ENCODE measurements around the gene USP2.

USP2 gene

DNA sequence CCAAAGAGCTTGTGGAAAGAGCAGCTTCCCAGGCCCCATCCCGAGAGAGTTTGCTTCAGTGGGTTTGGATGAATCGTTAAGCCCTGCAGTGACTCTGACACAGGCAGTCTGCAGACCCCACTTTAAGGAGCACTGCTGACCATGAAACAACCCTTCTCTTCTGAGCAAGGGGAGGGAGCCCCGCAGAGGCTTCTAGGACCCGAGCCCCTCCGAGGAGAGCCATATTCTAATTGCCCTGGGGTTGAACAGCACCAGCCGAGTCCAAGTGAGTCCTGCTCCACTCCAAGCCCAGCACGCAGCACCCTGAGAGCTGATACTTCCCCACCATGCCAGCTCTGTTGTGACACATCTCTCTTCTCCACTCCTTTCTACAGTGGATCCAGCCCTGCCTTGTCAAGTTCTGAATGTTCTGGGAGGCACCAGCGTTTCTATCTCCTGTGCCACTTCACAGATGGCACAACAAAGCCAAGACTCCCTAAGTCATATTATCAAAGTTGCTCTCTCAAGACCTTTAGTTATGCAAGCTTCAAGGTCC lies 10.4 kb downstream of the USP2 start:
- DNase-seq (ENCODE audit: low spot score): no peak
- in situ Hi-C loops (cut with MboI; ENCODE audit: low pct_unique_long_range_greater_than_20kb, low sequenced_read_pairs, unreplicated experiment): no loop called here

DNA sequence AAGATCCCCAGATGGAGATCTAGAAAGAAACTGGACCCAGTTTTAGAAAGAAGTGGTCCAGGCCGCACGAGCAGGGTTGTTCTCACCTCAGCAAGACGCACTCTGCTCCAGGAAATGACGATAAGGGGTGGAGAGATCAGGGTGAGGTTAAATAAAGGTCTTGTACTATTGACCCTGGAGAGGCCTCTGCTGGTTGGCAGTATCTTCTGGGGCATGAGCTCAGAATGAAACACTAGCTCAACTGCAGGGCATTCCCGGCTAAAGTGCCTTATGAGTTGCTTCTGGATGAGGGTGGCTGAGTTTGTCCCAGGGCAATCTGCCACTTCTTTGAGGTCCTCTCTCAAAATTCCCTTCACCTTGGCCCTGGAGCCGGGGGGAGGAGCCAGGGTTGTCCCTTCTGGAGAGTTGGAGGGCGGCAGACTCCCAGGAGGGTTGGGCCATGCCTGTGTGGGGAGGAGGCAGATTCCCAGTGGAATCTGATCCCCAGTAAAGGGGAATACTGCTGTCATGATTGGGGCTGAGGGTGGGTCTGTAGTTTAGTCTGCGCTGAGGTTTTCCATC lies 10.9 kb downstream of the USP2 start:
- in situ Hi-C loops (cut with MboI; ENCODE audit: low pct_unique_long_range_greater_than_20kb, low sequenced_read_pairs, unreplicated experiment): no loop called here
- DNase-seq (ENCODE audit: low spot score): no peak
- TF ChIP-seq, protein P1, sequence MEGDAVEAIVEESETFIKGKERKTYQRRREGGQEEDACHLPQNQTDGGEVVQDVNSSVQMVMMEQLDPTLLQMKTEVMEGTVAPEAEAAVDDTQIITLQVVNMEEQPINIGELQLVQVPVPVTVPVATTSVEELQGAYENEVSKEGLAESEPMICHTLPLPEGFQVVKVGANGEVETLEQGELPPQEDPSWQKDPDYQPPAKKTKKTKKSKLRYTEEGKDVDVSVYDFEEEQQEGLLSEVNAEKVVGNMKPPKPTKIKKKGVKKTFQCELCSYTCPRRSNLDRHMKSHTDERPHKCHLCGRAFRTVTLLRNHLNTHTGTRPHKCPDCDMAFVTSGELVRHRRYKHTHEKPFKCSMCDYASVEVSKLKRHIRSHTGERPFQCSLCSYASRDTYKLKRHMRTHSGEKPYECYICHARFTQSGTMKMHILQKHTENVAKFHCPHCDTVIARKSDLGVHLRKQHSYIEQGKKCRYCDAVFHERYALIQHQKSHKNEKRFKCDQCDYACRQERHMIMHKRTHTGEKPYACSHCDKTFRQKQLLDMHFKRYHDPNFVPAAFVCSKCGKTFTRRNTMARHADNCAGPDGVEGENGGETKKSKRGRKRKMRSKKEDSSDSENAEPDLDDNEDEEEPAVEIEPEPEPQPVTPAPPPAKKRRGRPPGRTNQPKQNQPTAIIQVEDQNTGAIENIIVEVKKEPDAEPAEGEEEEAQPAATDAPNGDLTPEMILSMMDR (IDR thresholded peaks at IDR 0.05; ENCODE audit: extremely low read depth, insufficient read depth, missing control alignments): no peak

More for the DNA sequence above, 10.4 kb downstream of the USP2 start:
- TF ChIP-seq, protein P1 (IDR thresholded peaks at IDR 0.05; ENCODE audit: extremely low read depth, insufficient read depth, missing control alignments): no peak

- TF ChIP-seq, protein P1 (IDR thresholded peaks at IDR 0.05; ENCODE audit: extremely low read depth, insufficient read depth, missing control alignments): no peak
- DNase-seq (ENCODE audit: low spot score): no peak
- in situ Hi-C loops (cut with MboI; ENCODE audit: low pct_unique_long_range_greater_than_20kb, low sequenced_read_pairs, unreplicated experiment): no loop called here
These were observed 12.2 kb downstream of the USP2 start for GRCh38 chr11:119369132-119369925.

DNA sequence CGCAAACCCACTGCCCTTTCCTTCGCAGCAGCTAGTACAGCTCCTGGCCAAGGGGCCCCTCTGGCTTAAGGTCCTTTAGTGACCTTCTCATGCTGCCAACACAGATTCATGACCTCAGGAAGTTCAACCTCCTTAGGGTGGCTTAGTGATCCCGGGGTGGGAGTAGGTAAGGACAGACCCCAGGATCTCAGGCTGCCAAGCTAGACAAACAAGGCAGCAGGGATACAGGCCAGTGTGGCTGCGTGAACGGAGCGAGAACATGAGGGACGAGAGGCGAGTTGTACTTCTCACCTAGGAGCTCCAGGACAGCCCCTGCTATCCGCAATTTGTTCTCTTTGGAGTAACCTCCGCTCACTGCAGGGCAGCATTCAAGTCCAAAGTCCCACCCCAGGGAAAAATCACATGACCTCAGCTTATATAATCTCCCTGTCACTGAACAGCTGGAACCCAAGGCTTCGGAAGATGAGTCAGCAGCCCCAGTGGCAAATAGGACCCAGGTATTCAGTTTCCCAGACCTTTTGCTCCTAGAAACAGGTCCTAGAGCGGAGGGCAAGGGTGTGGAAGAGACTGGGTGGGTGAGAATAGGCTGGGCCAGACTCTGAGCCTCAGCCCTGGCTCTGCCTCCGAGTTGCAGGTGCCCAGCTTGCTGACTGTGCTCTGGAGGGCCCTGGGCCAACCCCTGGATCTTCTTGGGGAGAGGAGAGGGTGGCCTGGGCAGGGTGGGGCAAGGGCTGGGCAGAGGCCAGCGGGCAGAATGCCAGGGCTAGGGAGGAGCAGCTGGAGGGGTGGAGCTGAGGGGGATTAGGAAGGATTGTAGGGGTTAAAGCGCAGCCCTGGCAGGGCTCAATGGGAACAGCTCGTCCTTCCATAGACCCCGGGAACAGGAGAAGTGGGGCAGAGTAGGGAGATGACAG lies 13.1 kb downstream of the USP2 start:
- TF ChIP-seq, protein P1 (IDR thresholded peaks at IDR 0.05; ENCODE audit: extremely low read depth, insufficient read depth, missing control alignments): no peak
- no peak for DNase-seq (ENCODE audit: low spot score)
- in situ Hi-C loops (cut with MboI; ENCODE audit: low pct_unique_long_range_greater_than_20kb, low sequenced_read_pairs, unreplicated experiment): no loop called here

DNA sequence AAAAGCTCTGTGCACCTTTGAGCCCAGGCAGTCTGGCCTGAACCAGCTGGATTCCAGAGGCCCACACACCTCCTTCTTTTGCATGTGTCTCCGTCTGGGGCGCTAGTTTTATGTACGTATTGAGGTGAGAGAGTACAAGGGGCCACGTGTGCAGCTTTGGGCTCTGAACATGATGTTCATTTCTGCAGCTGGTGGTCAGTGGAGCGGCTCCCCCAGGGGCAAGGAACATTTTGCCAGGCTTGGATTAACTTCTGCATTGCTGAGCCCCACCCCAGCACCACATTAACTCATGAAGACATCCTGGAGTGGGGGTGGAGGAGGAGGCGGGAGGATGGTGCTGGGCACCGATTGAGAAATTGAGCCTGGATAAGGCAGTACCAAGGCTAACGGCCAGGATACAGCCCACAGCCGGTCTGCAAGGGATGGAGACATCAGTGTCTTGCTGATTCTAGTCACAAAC lies 13.8 kb downstream of the USP2 start:
- no peak for DNase-seq (ENCODE audit: low spot score)
- TF ChIP-seq, protein P1 (IDR thresholded peaks at IDR 0.05; ENCODE audit: extremely low read depth, insufficient read depth, missing control alignments): no peak
- in situ Hi-C loops (cut with MboI; ENCODE audit: low pct_unique_long_range_greater_than_20kb, low sequenced_read_pairs, unreplicated experiment): no loop called here

Data from GM13977 (cell line).